Measurements from ENCODE around the gene GOLGA6L24. TPM values are rescaled to one million over a fixed set of nuclear protein-coding genes. Genes with fewer than 3 reads are reported as not detected.

Gene GOLGA6L24, protein sequence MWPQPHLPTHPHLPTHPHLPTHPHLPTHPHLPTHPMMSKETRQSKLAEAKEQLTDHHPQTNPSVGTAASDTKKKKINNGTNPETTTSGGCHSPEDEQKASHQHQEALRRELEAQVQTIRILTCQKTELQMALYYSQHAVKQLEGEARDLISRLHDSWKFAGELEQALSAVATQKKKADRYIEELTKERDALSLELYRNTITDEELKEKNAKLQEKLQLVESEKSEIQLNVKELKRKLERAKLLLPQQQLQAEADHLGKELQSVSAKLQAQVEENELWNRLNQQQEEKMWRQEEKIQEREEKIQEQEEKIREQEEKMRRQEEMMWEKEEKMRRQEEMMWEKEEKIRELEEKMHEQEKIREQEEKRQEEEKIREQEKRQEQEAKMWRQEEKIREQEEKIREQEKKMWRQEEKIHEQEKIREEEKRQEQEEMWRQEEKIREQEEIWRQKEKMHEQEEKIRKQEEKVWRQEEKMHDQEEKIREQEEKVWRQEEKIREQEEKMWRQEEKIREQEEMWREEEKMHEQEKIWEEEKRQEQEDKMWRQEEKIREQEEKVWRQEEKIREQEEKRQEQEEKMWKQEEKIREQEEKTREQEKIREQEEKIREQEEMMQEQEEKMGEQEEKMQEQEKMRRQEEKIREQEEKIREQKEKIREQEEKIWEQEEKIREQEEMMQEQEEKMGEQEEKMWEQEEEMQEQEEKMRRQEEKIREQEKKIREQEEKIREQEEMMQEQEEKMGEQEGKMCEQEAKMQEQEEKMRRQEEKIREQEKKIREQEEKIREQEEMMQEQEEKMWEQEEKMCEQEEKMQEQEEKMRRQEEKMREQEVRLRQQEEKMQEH
- not detected in 5 replicates for total RNA-seq (2022; extraction: Qiagen RNA extraction; ENCODE audit: low read depth)

DNA sequence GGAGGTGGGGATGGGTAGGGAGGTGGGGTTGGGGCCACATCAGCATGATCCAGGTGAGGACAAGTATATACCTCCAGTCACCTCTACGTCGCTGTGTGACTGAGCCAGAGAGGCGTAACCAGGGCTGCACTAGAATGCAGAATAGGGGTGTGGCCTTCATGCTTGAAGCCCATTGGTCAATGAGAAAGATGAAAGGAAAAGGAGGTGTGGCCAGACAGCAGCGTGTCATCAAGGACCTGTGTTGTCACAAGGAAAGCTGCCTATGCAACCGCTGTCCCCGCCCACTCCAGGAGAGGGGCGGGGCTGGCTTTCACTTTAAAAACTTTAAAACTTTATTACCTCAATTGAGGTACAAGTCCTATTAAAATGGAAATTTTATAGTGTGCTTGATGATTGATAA lies at the start of gene GOLGA6L24:
Gene GOLGA6L24, minus strand, starts transcription at position 101 of the 400 bp plus-strand sequence. Its CDS starts 61 bp downstream, at position 40.

DNA sequence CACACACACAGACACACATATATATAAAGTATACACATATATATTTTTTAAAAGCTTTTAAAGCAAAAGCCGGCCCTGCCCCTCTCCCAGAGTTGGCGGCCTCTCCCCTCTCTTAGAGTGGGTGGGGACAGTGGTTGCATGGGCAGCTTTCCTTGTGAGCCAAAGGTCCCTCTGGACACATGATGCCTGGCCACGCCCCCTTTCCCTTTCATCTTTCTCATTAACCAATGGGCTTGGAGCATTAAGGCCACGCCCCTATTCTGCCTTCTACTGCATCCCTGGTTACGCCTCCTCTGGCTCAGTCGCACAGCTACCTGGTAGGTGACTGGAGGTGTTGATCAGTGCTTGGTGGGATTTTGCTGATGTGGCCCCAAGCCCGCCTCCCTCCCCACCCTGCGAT lies 20.5 kb upstream of the GOLGA6L24 start, which contains the start of gene GOLGA8F:
Gene GOLGA8F, plus strand, starts transcription at position 301 of the 400 bp plus-strand sequence. Its CDS starts 98 bp downstream, at position 399.

GRCh38 chr15:28322129-28322588 lies 35.7 kb downstream of the GOLGA6L24 start, which contains the start of gene HERC2:
Gene HERC2 (minus strand): TSS chr15:28322179. CDS start chr15:28321433, 746 bp downstream.

Other genes with a start within 250 kb of the GOLGA6L24 start
- gene HERC2, start 35.9 kb downstream of the GOLGA6L24 start, total RNA-seq (2022; extraction: Qiagen RNA extraction; ENCODE audit: low read depth), result 41.3 to 51.8 TPM (median 49.8 TPM) in 5 replicates
- not detected in 5 replicates for gene GOLGA8F, start 20.6 kb upstream of the GOLGA6L24 start, total RNA-seq (2022; extraction: Qiagen RNA extraction; ENCODE audit: low read depth)
- 0.02 TPM in 1 of 5 replicates, not detected in the others for gene GOLGA8G, start 174.9 kb upstream of the GOLGA6L24 start, total RNA-seq (2022; extraction: Qiagen RNA extraction; ENCODE audit: low read depth)
- not detected in 5 replicates for gene GOLGA6L25, start 195.5 kb upstream of the GOLGA6L24 start, total RNA-seq (2022; extraction: Qiagen RNA extraction; ENCODE audit: low read depth)

Data from A549 treated with CpdA at 1 μM for 4 hours (cell line).